Kidney tubule cell (primary cell): Measurements from ENCODE around the gene IL1R2.
A peak's percentile ranks its signal among the peaks of the same experiment; 100 is the strongest.

Experiments
- DNase-seq: peaks from one replicate; pipeline ENCODE4 v3.0.0-alpha.2; 2018; ENCODE audit warnings: low spot score

The IL1R2 gene

DNA sequence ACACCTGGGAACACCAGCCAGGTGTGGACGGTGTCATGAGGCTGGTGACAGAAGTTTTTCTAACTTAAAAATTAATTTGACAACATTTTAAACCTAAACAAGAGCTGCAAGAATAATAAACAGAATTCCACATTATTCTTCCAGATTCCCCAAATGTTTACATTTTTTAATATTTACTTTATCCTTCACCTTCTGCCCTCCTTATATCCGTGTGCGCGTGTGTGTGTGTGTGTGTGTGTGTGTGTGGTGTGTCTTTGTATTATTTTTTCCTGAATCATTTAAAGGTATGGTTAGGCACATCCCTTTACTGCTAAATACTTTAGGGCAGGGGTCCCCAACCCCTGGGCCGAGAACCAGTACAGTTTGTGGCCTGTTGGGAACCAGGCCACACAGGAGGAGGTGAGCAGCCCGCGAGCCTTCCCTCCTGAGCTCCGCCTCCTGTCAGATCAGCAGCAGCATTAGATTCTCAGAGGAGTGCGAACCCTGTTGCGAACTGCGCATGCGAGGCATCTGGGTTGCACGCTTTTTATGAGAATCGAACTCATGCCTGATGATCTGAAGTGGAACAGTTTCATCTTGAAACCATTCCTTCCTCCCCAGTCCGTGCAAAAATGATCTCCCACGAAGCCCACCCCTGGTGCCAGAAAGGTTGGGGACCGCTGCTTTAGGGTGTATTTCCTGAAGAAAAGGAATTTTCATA lies 16.4 kb upstream of the IL1R2 start:
- no peak for DNase-seq

GRCh38 chr2:101976891-101977290 lies 14.9 kb upstream of the IL1R2 start:
- DNase-seq = peak; percentile 11

DNA sequence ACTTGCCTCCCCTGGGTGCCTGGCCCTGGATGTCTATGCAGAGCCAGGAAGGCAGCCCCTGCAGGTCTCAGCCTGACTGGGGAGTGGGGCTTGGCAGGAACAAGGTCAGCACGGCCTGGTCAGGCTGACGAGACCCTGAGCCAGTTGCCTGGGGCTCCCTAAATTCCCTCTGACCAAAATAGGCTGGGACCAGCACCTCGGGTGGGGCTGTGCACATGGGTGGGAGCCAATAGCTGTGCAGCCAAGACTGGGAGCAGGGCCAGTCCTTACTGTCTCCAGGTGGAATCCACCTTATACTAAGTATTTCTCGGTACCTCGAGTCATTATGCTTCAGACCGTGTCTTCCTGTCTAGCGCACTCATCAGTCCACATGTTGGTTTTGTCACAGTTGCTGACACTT lies 11.4 kb upstream of the IL1R2 start:
- DNase-seq = peak; percentile 28

GRCh38 chr2:101981066-101981465 lies 10.7 kb upstream of the IL1R2 start:
- no peak for DNase-seq

GRCh38 chr2:101981504-101981903 lies 10.3 kb upstream of the IL1R2 start:
- no peak for DNase-seq

DNA sequence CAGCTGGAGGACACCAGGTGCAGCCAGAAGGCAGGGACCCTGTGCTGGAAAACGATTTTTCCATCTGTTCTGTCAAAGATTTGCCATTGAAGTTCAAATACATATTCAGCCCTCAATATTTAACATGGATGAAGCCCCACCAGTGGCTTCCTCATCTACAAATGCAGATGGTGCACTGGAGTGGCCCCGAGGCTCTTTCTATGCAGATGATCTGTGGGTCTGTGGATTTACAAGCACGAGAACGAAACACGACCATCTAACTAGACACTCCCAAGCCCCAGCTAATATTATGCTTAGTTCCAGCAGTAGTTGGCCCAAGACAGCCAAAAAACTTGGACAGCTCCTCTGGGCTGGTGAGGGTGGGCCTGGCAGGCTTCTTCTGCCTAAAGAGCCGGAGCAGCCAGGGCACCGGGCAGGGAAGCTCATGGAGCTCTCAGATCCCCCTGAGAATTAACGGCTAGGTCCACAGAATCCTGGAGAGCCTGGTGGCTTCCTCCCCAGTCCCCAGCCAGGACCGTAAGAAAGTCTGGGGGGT lies 9.2 kb upstream of the IL1R2 start:
- DNase-seq = no peak

GRCh38 chr2:101983486-101983885 lies 8.3 kb upstream of the IL1R2 start:
- DNase-seq = peak; percentile 95

DNA sequence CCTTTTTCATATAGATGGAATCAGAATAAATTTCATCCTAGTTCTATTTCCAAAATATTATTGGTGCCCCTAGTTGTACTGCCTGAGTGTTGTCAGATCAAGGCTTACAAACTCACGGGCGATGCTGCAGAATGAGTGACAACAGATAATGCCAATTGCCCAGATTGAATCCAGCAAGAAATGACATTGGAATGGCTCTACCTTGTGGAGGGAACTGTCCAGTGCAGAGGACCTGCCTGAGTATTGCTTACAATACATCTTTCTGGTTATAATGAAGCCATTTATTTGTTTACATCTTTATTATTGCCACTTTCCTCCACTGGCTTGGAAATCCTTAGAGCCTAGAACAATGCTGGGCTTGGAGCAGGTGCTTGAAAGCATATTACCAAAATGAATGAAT lies 7.8 kb upstream of the IL1R2 start:
- peak; percentile 34 for DNase-seq

DNA sequence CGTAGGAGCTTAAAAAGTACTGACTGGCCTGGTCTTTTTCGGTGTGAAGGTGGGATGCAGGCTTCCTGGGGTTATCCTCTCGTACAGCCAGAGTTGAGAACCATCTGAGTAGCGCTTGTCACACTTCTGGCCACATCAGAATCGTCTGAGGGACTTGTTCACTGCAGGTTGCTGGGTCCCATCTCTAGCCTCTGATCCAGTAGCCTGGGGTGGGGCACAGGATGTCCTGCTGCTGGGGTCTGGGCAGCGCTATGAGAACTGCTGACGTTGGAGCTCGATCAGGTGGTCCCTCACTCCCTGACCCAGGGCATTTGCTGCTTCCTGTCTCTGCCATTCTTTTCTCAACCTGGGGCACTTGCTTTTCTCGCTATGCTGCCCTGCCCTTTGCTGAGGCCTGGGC lies 7.1 kb upstream of the IL1R2 start:
- DNase-seq = no peak

DNA sequence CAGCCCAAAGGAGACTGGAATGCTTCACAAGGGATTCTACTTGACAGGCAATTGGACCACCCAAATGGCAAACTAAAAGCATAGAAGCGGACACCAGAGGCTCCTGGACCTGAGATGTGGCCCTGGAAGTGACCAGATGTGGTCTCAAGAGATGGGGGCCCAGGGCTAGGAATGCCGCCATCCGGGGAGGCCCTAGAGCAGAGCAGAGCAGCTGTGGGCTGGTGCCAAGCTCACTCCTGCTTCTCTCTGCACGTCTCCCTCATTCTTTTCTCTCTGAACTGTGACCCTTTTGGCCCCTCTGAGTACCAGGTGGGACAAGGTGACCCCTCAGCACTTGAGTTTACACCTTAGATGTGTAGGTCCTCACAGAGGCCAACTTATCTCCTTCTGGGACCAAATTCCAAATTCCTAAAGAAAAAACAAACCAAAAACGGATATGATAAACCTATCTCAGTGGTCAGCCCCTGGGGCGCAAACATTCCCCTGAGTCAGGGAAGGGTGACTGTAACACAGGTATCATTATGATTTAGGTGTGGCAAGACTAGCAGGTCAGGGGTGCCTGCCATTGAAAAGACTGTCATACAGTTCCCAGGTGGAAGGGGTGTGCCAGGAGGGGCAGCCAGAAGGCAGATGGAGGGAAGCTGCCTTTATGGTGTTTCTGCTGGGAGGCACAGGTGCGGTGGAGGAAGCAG lies 6.5 kb upstream of the IL1R2 start:
- peak; percentile 84 for DNase-seq

DNA sequence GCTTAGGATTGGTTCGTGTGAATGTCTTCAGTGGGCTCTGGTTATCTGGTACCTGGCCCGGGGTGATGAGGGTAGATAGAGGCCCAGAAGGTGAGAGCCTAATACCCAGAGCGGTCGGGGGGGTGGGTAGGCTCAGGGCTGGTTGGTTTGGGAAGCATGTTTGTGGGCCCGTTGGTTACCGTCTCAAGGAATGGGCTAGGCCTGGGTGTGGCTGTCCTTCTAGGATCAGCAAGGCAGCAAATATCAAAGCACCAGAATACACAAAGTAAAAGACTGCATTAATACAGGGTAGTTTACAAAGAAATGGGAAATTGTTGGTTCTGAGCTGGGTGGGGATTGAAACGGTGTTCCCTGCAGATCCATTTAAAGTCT lies 6.0 kb upstream of the IL1R2 start:
- DNase-seq = no peak

- DNase-seq = peak; percentile 94
Measured at GRCh38 chr2:101986376-101986775, 5.4 kb upstream of the IL1R2 start.

DNA sequence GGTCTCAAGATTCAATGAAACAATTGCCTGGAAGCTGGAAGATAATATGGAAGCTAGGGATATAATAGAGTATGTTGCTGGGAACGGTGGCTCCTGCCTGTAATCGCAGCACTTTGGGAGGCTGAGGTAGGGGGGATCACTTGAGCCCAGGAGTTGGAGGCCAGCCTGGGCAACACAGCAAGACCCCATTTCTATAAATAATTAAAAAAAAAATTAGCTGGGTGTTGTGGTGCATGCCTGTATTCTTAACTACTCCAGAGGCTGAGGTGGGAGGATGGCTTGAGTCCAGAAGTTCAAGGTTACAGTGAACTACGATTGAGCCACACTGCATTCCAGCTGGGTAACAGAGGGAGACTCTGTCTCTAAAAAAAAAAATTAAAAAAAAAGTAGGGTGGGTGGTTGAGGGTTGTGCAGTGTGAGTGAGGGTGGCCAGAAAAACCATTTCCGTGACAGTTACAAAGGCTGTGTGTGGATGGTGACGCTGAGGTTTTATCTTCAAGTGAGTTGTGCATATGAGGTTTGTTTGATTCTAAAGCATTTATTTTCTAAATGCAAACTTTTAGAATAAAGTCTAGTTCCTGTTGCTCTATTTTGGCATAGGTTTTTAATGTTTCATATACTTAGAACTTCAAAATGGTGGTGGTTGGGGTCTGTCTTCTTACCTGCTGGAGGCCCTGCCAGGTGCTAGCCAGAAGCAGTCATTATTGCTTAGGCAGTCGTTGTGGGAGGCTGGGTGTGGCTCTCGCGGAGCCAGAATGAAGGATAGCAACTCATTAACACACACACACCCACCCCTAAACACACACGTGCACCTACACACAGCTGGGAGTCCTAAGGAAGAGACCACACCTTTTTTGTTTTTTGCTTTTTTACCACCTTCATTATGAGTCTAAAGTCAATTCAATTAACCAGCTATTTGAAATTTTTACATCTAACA lies 4.7 kb upstream of the IL1R2 start:
- DNase-seq = peak; percentile 77

GRCh38 chr2:101987832-101988231 lies 3.9 kb upstream of the IL1R2 start:
- peak; percentile 62 for DNase-seq

GRCh38 chr2:101988541-101988940 lies 3.2 kb upstream of the IL1R2 start:
- no peak for DNase-seq

GRCh38 chr2:101989740-101990460 lies 1.9 kb upstream of the IL1R2 start:
- no peak for DNase-seq

DNA sequence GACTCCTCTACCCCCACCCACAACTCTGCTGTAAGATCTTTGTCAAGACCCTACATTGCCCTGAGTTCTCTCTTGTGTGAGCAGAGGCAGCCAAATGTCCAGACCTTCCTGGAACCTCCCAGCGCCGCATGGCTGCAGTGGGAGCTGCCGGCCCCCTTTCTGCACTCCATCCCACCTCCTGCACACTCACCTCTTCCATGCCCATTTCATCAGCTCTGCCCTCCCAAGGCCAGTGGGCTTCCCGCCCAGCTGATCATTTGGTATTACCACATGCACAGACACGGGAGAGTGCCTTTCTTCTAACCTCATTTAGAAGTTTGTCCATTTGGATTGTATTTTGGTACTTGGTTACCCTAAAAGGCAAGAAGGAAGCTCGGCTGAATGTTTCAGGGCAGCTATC lies 2.0 kb downstream of the IL1R2 start:
- no peak for DNase-seq

GRCh38 chr2:101995019-101995418 lies 3.3 kb downstream of the IL1R2 start:
- no peak for DNase-seq

DNA sequence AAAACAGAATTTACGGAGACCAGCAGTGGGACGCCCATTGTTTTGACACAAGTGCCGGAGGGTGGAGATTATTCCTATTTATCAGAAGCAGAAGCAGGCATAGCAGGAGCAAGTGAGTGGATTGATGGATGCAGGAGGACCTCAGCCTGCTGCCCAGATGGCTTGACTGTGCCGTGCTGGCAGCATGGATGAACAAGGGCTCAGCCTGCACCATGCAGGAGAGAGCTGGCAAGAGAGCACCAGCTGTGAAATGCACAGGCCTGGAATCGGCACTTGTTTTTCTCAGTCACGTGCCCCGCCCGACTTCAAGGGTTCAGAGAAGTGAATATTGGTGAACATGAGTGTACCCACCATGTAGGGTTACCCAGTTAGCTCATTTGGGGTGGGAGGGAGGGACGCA lies 4.0 kb downstream of the IL1R2 start:
- DNase-seq = no peak

DNA sequence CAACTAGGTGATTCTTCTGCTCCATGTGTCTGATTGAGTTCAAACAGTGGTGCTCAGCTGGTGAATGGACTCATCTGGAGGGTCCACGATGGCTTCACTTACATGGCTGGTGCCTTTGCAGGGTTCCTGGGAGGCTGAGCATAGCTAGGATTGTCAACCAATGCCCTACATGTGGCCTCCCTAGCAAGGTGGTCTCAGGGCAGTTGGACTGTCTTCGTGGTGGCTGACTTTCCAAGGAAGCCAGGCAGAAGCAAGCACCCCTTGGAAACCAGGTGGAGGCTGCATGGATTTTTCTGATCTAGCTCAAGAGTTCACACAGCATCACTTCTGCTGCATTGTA lies 6.8 kb downstream of the IL1R2 start:
- no peak for DNase-seq

DNA sequence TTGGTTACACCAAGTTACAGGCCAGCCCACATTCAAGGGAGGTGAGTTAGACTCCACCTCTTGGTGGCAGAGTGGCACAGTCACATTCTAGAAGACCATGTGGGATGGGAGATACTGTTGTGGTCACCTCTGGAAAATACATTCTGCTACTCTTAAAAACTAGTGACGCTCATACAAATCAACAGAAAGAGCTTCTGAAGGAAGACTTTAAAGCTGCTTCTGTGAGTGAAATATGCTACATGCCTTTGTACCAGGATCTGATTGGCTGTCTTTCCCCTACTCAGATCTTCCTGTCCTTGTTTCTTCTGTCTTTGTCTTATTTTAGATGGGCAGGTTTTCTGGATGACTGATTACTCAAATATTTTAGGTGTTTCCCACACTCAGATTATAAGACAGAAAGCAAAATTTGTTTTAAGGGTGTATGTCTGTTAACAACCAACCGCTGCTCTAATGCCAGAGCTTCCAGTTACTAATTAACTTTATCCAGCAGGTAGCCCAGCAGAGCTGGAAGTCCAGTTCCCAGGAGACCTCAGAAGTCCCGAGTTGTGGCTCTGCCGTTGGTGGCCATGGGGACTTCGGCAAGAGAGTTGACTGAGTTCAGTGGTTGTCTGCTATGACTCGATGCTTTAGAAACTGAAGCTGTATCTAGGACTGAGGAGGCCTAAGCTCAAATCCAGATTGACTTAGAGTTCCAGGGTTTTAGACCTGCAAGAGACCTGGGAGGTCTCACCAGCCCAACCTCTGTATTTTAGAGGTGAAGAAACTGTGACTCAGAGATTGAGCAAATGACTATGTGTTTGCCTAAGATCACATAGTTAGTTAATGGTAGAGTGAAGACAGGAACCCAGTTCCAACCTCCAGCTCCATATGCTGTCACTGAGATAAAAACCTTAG lies 7.4 kb downstream of the IL1R2 start:
- peak; percentile 94 for DNase-seq
